Hepatocyte (in vitro differentiated cells): ENCODE data around the gene GOLGA8A. TPM values are rescaled to one million over a fixed set of nuclear protein-coding genes. Genes with fewer than 3 reads are reported as not detected.

Experiments used
- DNase-seq: peaks from one replicate; pipeline ENCODE4 v3.0.0-alpha.2; 2016; ENCODE audit warnings: low spot score
- H2AFZ ChIP-seq: fragments of 200-600 bp; sonication (generic); 2 replicates; pipeline ENCODE4 v1.6.0; 2016; ENCODE audit warnings: antibody characterized with exemption, mild to moderate bottlenecking
- H3K27ac ChIP-seq: fragments of 200-600 bp; sonication (generic); 2 replicates; pipeline ENCODE4 v1.5.1; 2016; ENCODE audit warnings: mild to moderate bottlenecking
- H3K27me3 ChIP-seq: fragments of 200-600 bp; sonication (generic); 2 replicates; pipeline ENCODE4 v1.6.1; 2016
- H3K36me3 ChIP-seq: fragments of 200-600 bp; sonication (generic); replicated peaks from 2 replicates; pipeline ENCODE4 v1.5.1; 2016; ENCODE audit warnings: low read depth; ENCODE audit not compliant: insufficient read depth
- H3K4me1 ChIP-seq: fragments of 200-600 bp; sonication (generic); 2 replicates; pipeline ENCODE4 v1.5.1; 2016; ENCODE audit warnings: mild to moderate bottlenecking, moderate library complexity; ENCODE audit not compliant: insufficient read depth
- H3K4me2 ChIP-seq: fragments of 200-600 bp; sonication (generic); 2 replicates; pipeline ENCODE4 v1.6.0; 2016
- H3K4me3 ChIP-seq: fragments of 200-600 bp; sonication (generic); 2 replicates; pipeline ENCODE4 v1.5.1; 2016; ENCODE audit warnings: mild to moderate bottlenecking
- H3K79me2 ChIP-seq: fragments of 200-600 bp; sonication (generic); 2 replicates; pipeline ENCODE4 v1.6.0; 2017; ENCODE audit warnings: mild to moderate bottlenecking
- H3K9me2 ChIP-seq: fragments of 200-600 bp; sonication (generic); replicated peaks from 2 replicates; pipeline ENCODE4 v1.6.0; 2017; ENCODE audit warnings: mild to moderate bottlenecking; ENCODE audit not compliant: insufficient read depth
- H3K9me3 ChIP-seq: fragments of 200-600 bp; sonication (generic); 2 replicates; pipeline ENCODE4 v1.5.1; 2016; ENCODE audit warnings: low read depth, mild to moderate bottlenecking
- H4K20me1 ChIP-seq: fragments of 200-600 bp; sonication (generic); 2 replicates; pipeline ENCODE4 v1.6.0; 2016; ENCODE audit warnings: mild to moderate bottlenecking; ENCODE audit not compliant: insufficient read depth, poor library complexity, severe bottlenecking
- CTCF ChIP-seq: fragments of 200-600 bp; sonication (generic); IDR thresholded peaks from 2 replicates; pipeline ENCODE4 v1.5.1; 2016; ENCODE audit warnings: antibody characterized with exemption, mild to moderate bottlenecking; ENCODE audit not compliant: poor library complexity
- EZH2 ChIP-seq: fragments of 200-600 bp; sonication (generic); IDR thresholded peaks from 2 replicates; pipeline ENCODE4 v1.6.1; 2016; ENCODE audit warnings: antibody characterized with exemption, mild to moderate bottlenecking, borderline replicate concordance
- EZH2phosphoT487 ChIP-seq: fragments of 200-600 bp; sonication (generic); IDR thresholded peaks from one replicate; pipeline ENCODE4 v1.6.1; 2018; ENCODE audit warnings: antibody characterized with exemption, mild to moderate bottlenecking, low read depth, moderate library complexity; ENCODE audit not compliant: unreplicated experiment, severe bottlenecking
- whole genome bisulfite sequencing: methylation state at CpG from one replicate; pipeline ENCODE4 v1.1.6; 2016; ENCODE audit warnings: low lambda C conversion rate; ENCODE audit errors: missing lambda C conversion rate; 5-methylcytosine and 5-hydroxymethylcytosine counted together
- polyA plus RNA-seq: library from polyadenylated mRNA; unstranded; fragments of >200 nt; fragmentation: Nextera tagmentation; extraction: Ambion mirVana; gene quantifications from 2 replicates; pipeline ENCODE4 v1.2.1, GENCODE V29; 2016
- total RNA-seq: library from RNA; depleted of rRNA; stranded (reverse); fragments of >200 nt; gene quantifications from 2 replicates; pipeline ENCODE4 v1.2.3, GENCODE V29; 2014

Gene GOLGA8A
- total and polyA plus RNA-seq, 2 experiments from 2014 or later: 27.2 to 51.2 TPM

GRCh38 chr15:34439878-34440277 lies 2.3 kb upstream of the GOLGA8A start:
- Histone ChIP-seq H3K27ac (no peak overlapping the region), H3K9me2 (no peaks in the 10 kb centered on the region), H3K4me2 (no peak overlapping the region), H3K27me3 (peaks cover 16% of the 10 kb centered on the region), H3K79me2 (no peaks in the 10 kb centered on the region), H3K36me3 (no peaks in the 10 kb centered on the region), H2AFZ (no peak overlapping the region), H3K4me3 (no peak overlapping the region), H3K4me1 (no peaks in the 10 kb centered on the region), H3K9me3 (no peaks in the 10 kb centered on the region), H4K20me1 (no peaks in the 10 kb centered on the region)
- DNase-seq: no peak
- 71% methylated on average over 5 of the region's 5 CpGs for WGBS
- TF ChIP-seq CTCF (no peak), EZH2 (no peak), EZH2phosphoT487 (no peak)

- TF ChIP-seq CTCF (no peak), EZH2 (no peak), EZH2phosphoT487 (no peak)
- Histone ChIP-seq H4K20me1 (no peaks in the 10 kb centered on the region), H3K27me3 (no peaks in the 10 kb centered on the region), H3K79me2 (no peaks in the 10 kb centered on the region), H3K4me3 (peak overlapping the region; percentile 92), H3K9me3 (no peaks in the 10 kb centered on the region), H3K4me2 (peak overlapping the region; percentile 95), H3K9me2 (no peaks in the 10 kb centered on the region), H3K36me3 (no peaks in the 10 kb centered on the region), H3K27ac (no peak overlapping the region), H2AFZ (peak overlapping the region; percentile 71), H3K4me1 (no peaks in the 10 kb centered on the region)
- DNase-seq: peak; percentile 65
- WGBS: 2% methylated on average over 44 of the region's 70 CpGs
Observed at GRCh38 chr15:34436956-34437442, 609 bp downstream of the GOLGA8A start.

- Histone ChIP-seq H3K9me3 (no peaks in the 10 kb centered on the region), H3K36me3 (no peaks in the 10 kb centered on the region), H3K4me1 (no peaks in the 10 kb centered on the region), H3K27me3 (no peaks in the 10 kb centered on the region), H2AFZ (peak overlapping the region; percentile 71), H4K20me1 (no peaks in the 10 kb centered on the region), H3K4me3 (peak overlapping the region; percentile 92), H3K4me2 (peak overlapping the region; percentile 95), H3K27ac (no peak overlapping the region), H3K9me2 (no peaks in the 10 kb centered on the region), H3K79me2 (no peaks in the 10 kb centered on the region)
- DNase-seq: no peak
- WGBS: 9% methylated on average over 31 of the region's 31 CpGs
- no peak for TF ChIP-seq EZH2
- no peak for TF ChIP-seq EZH2phosphoT487
- no peak for TF ChIP-seq CTCF
Observed at GRCh38 chr15:34436126-34436955, 1.3 kb downstream of the GOLGA8A start.
